Stomach (tissue), 9 donors: ENCODE data around the gene DGKD. TPM values are rescaled to one million over a fixed set of nuclear protein-coding genes. Genes with fewer than 3 reads are reported as not detected.

ENCODE experiments used
- DNase-seq, 2 donors: peaks; one replicate each; pipeline versions ENCODE4 v3.0.0 to v3.0.0-alpha.2; 2013 to 2019
- H3K27ac ChIP-seq, 5 donors: fragments of 200-600 bp in 4 of 5; sonication (generic) in 4 of 5; one replicate each; pipeline ENCODE4 v1.5.1; 2013 to 2019; ENCODE audit warnings: mild to moderate bottlenecking in 1 of 5, moderate library complexity in 1 of 5
- H3K27me3 ChIP-seq, 3 donors: fragments of 200-600 bp; sonication (generic); one replicate each; pipeline ENCODE4 v1.5.1; 2017 to 2019; ENCODE audit warnings: mixed run types in 1 of 3
- H3K36me3 ChIP-seq, 4 donors: fragments of 200-600 bp; sonication (generic); 1 replicate in 3 of 4; 2 replicates in 1 of 4; pipeline ENCODE4 v1.5.1; 2016 to 2019
- H3K4me1 ChIP-seq, 4 donors: fragments of 200-600 bp; sonication (generic); one replicate each; pipeline ENCODE4 v1.5.1; 2016 to 2019
- H3K4me3 ChIP-seq, 4 donors: fragments of 200-600 bp; sonication (generic) in 3 of 4; one replicate each; pipeline ENCODE4 v1.5.1; 2016 to 2019; ENCODE audit warnings: mild to moderate bottlenecking in 1 of 4
- H3K9me3 ChIP-seq, 4 donors: fragments of 200-600 bp; sonication (generic); one replicate each; pipeline ENCODE4 v1.5.1; 2016 to 2019
- CTCF ChIP-seq, 7 experiments: fragments of 450-650 bp in 4 of 7; fragments of 200-600 bp in 3 of 7; sonication (generic) in 3 of 7; IDR thresholded peaks; one replicate each; pipeline ENCODE4 v1.5.1; 2016 to 2019; ENCODE audit warnings: antibody characterized with exemption in 7 of 7, control low read depth in 2 of 7, mild to moderate bottlenecking in 1 of 7
- EP300 ChIP-seq: sonication (generic); formaldehyde crosslinking; IDR thresholded peaks from one replicate; pipeline ENCODE4 v1.6.1; 2017; ENCODE audit warnings: antibody characterized with exemption
- POLR2A ChIP-seq, 4 donors: fragments of 450-650 bp; IDR thresholded peaks; one replicate each; pipeline ENCODE4 v1.6.1; 2016; ENCODE audit warnings: antibody characterized with exemption in 4 of 4, control low read depth in 2 of 4, mild to moderate bottlenecking in 1 of 4, moderate library complexity in 1 of 4
- POLR2AphosphoS5 ChIP-seq, 3 donors: sonication (generic); formaldehyde crosslinking; IDR thresholded peaks; one replicate each; pipeline ENCODE4 v1.6.1; 2016; ENCODE audit warnings: antibody characterized with exemption in 3 of 3
- WGBS, 5 donors: extraction: QIAGEN DNeasy Blood & Tissue Kit in 3 of 5; methylation state at CpG; one replicate each; pipeline versions ENCODE4 v1.1.5 to v1.1.7; 2013 to 2018; 5-methylcytosine and 5-hydroxymethylcytosine counted together
- intact Hi-C: fragments of 100-400 bp; cut with DNase I; formaldehyde crosslinking; loops from one replicate; pipeline ENCODE4 v1.15.1; 2023; ENCODE audit warnings: low total_unique reads
- polyA plus RNA-seq, 3 donors: library from polyadenylated mRNA; stranded (reverse); fragments of 200-250 nt; gene quantifications; one replicate each; pipeline ENCODE4 v1.2.3, GENCODE V29; 2013
- total RNA-seq, 5 donors: library from RNA; depleted of rRNA; stranded (reverse); fragments of >200 nt; gene quantifications; one replicate each; pipeline versions ENCODE4 v1.1.0 to v1.2.3, GENCODE V29; 2014 to 2016
- donor health status: healthy with polysubstance abuse.
- donor health status: Bipolar disorder and iron deficiency.
- donor health status: healthy.

DGKD gene
- total and polyA plus RNA-seq, 8 donors, result 21.9 to 471 (median 202) TPM

- WGBS, 5 donors, result 91 to 97% (median 93%) methylated on average over 3 of the region's 3 CpGs
- DNase-seq, result no peak
- no peak for TF ChIP-seq CTCF (IDR thresholded peaks at IDR 0.05)
- no peak for TF ChIP-seq POLR2A (IDR thresholded peaks at IDR 0.05)
- TF ChIP-seq EP300, result no peak
- no peak for TF ChIP-seq POLR2AphosphoS5 (IDR thresholded peaks at IDR 0.05)
- peaks cover 14 to 40% (median 31%) of the 10 kb centered on the region in 4 donors for H3K4me1 ChIP-seq
- no peak overlapping the region for H3K4me3 ChIP-seq
- no peak overlapping the region for H3K27ac ChIP-seq
- intact Hi-C loops, result loop anchor here (10.0 kb wide), 1 partner anchor 85 kb away; no protein-coding TSS in a partner anchor
- H3K9me3 ChIP-seq, result peaks cover 0 to 7% (median 2%) of the 10 kb centered on the region in 4 donors
- no peaks in the 10 kb centered on the region for H3K27me3 ChIP-seq
- peaks cover 0 to 9% (median 5%) of the 10 kb centered on the region in 4 donors for H3K36me3 ChIP-seq
Observed at GRCh38 chr2:233359823-233360222, 5.5 kb downstream of the DGKD start.

GRCh38 chr2:233360771-233361176 is 6.5 kb downstream of the DGKD start:
- H3K9me3 ChIP-seq, result peaks cover 0 to 7% (median 2%) of the 10 kb centered on the region in 4 donors
- WGBS, 5 donors, result 66 to 80% (median 76%) methylated on average over 4 of the region's 4 CpGs

GRCh38 chr2:233361297-233361696 is 7.0 kb downstream of the DGKD start:
- H3K36me3 ChIP-seq, result peaks cover 0 to 9% (median 5%) of the 10 kb centered on the region in 4 donors
- H3K27ac ChIP-seq, result peak overlapping the region in 1 of 5 donors; percentile 25
- no peak for DNase-seq
- peaks cover 9 to 28% (median 18%) of the 10 kb centered on the region in 4 donors for H3K4me1 ChIP-seq
- H3K9me3 ChIP-seq, result peaks cover 0 to 7% (median 2%) of the 10 kb centered on the region in 4 donors
- WGBS, 5 donors, result 56 to 67% (median 60%) methylated on average over 7 of the region's 7 CpGs
- H3K27me3 ChIP-seq, result no peaks in the 10 kb centered on the region
- TF ChIP-seq EP300 (no peak), POLR2AphosphoS5 (IDR thresholded peaks at IDR 0.05) (no peak), CTCF (IDR thresholded peaks at IDR 0.05) (no peak), POLR2A (IDR thresholded peaks at IDR 0.05) (no peak)
- intact Hi-C loops, result no loop called here
- H3K4me3 ChIP-seq, result no peak overlapping the region

More at GRCh38 chr2:233360771-233361176, 6.5 kb downstream of the DGKD start:
- intact Hi-C loops, result no loop called here
- no peak overlapping the region for H3K4me3 ChIP-seq
- H3K27ac ChIP-seq, result peak overlapping the region in 1 of 5 donors; percentile 25
- DNase-seq, result no peak
- H3K36me3 ChIP-seq, result peaks cover 0 to 9% (median 5%) of the 10 kb centered on the region in 4 donors
- TF ChIP-seq POLR2AphosphoS5 (IDR thresholded peaks at IDR 0.05) (no peak), EP300 (no peak), CTCF (IDR thresholded peaks at IDR 0.05) (no peak), POLR2A (IDR thresholded peaks at IDR 0.05) (no peak)
- peaks cover 14 to 33% (median 23%) of the 10 kb centered on the region in 4 donors for H3K4me1 ChIP-seq
- no peaks in the 10 kb centered on the region for H3K27me3 ChIP-seq

- peaks cover 0 to 9% (median 5%) of the 10 kb centered on the region in 4 donors for H3K36me3 ChIP-seq
- no peak overlapping the region for H3K27ac ChIP-seq
- no peak overlapping the region for H3K4me3 ChIP-seq
- H3K27me3 ChIP-seq, result no peaks in the 10 kb centered on the region
- WGBS, 5 donors, result 50 to 91% (median 74%) methylated on average over 2 of the region's 2 CpGs
- peaks cover 0 to 7% (median 2%) of the 10 kb centered on the region in 4 donors for H3K9me3 ChIP-seq
- intact Hi-C loops, result no loop called here
- peaks cover 0 to 14% (median 6%) of the 10 kb centered on the region in 4 donors for H3K4me1 ChIP-seq
- TF ChIP-seq POLR2A (IDR thresholded peaks at IDR 0.05) (no peak), EP300 (no peak), CTCF (IDR thresholded peaks at IDR 0.05) (no peak), POLR2AphosphoS5 (IDR thresholded peaks at IDR 0.05) (no peak)
- DNase-seq, result no peak
Observed at GRCh38 chr2:233362742-233363141, 8.4 kb downstream of the DGKD start.
